ENCODE data around the gene RNF213. TPM values are rescaled to one million over a fixed set of nuclear protein-coding genes. Genes with fewer than 3 reads are reported as not detected.

RNF213 gene
- total RNA-seq: 100 to 1,000 TPM; 546 to 651 TPM

DNA sequence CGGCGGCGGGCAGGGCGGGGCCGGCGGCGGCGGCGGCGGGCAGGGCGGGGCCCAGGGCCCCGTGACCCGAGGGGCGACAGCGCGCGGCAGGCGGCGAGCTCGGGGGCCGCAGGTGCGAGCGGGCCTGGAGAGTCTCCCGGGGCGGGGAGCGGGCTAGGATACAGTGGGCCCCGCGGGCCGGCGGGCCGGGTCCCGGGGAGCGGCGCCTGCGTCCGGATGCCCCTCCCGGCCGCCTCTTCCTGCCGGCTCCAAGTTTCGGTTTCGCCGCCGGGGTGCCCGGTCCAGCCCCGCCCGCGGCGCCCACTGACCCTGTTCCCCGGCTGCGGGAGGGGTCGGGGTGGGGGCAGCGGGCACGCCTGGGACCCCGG lies at the start of gene RNF213:
TSS of gene RNF213 (plus strand) at position 62 of the 368 bp plus-strand sequence. CDS start 2,830 bp downstream, outside the sequence.
- Mint-ChIP-seq H3K4me1 (ENCODE audit: low read depth) (peaks cover 70% of the 10 kb centered on the region), H3K27ac (peak within 1 kb of the TSS; percentile 96), H3K9me3 (no peaks in the 10 kb centered on the region), H3K4me3 (peak within 1 kb of the TSS; percentile 94 to 99), H3K36me3 (ENCODE audit: insufficient read depth in 2 of 2) (peaks cover 16 to 22% of the 10 kb centered on the region in 2 donors), H3K27me3 (ENCODE audit: low read depth) (no peaks in the 10 kb centered on the region)
- ATAC-seq (replicated peaks in 1 of 2) (peak; percentile 30 to 39), DNase-seq (peak; percentile 74 to 76)

DNA sequence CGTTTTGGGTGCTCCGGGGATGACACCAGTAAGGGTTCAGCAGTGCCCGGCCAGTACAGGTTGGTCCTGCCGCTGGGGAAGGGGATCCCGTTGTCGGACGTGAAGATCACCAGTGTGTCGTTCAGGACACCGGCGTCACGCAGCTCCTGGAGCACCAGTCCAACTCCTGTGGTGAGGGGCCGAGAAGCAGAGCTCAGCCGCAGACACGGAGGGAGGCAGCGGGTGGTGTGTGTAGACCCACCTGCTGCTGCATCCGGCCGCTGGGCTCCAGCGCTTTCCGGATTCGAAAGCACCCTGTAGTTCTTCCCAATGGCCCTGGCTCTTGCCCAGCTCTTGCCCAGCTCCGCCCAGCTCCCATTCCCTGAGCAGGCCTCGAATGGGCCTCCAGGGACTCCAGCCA lies 48.5 kb upstream of the RNF213 start:
- Mint-ChIP-seq H3K27ac (no peak overlapping the region), H3K4me1 (ENCODE audit: low read depth) (peaks cover under 1% of the 10 kb centered on the region), H3K9me3 (no peaks in the 10 kb centered on the region), H3K4me3 (no peak overlapping the region), H3K27me3 (ENCODE audit: low read depth) (no peaks in the 10 kb centered on the region), H3K36me3 (ENCODE audit: insufficient read depth in 2 of 2) (peaks cover 8 to 17% of the 10 kb centered on the region in 2 donors)
- DNase-seq (no peak), ATAC-seq (replicated peaks in 1 of 2) (no peak)

DNA sequence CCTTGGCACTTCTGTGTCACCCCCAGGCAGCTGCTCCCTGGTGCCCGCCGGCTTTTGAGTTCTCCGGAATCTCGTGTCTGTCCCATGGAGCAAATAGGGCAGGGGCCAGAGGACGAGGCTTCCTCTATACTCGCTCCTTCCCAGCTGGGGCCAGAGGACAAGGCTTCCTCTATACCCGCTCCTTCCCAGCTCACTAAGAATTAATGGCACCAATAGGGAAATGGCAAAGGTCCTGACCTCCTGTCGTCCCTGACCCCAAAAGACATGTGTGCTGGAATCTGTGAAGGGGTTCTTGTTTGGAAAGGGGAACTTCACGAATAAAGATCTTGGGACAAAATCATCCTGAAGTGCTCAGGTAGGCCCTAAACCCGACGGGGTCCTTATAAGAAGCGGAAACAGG lies 48.1 kb upstream of the RNF213 start:
- ATAC-seq (replicated peaks in 1 of 2) (no peak), DNase-seq (no peak)
- no peaks in the 10 kb centered on the region for H3K9me3 Mint-ChIP-seq
- peaks cover 10 to 21% of the 10 kb centered on the region in 2 donors for H3K36me3 Mint-ChIP-seq (ENCODE audit: insufficient read depth in 2 of 2)
- H3K27me3 Mint-ChIP-seq (ENCODE audit: low read depth): no peaks in the 10 kb centered on the region
- no peak overlapping the region for H3K27ac Mint-ChIP-seq
- H3K4me1 Mint-ChIP-seq (ENCODE audit: low read depth): peaks cover 5% of the 10 kb centered on the region
- no peak overlapping the region for H3K4me3 Mint-ChIP-seq

DNA sequence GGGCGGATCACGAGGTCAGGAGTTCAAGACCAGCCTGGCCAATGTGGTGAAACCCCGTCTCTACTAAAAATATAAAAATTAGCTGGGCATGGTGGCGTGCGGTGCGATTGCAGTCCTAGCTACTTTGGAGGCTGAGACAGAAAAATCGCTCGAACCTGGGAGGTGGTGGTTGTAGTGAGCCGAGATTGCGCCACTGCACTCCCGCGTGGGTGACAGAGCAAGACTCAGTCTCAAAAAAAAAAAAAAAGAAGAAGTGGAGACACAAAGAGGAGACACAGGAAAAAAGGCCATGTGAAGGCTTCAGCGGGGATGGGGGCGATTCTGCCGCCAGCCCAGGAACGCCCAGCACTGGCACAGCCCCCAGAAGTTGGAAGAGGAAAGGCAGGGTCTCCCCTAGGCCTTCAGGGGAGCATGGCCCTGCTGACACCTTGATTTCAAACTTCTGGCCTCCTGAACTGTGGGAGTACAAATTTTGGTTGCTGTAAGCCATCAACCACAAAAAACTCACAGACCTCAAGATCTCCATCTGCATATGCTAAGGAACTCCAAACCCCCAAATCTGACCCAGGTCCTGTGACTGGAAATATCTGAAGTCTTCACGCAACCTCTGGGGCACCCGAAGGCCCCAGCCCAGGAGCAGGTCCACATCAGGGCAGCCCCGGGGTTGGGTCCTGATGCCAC lies 47.5 kb upstream of the RNF213 start:
- H3K36me3 Mint-ChIP-seq (ENCODE audit: insufficient read depth in 2 of 2): peaks cover 11 to 23% of the 10 kb centered on the region in 2 donors
- ATAC-seq (replicated peaks in 1 of 2) (no peak), DNase-seq (no peak)
- no peaks in the 10 kb centered on the region for H3K9me3 Mint-ChIP-seq
- H3K27ac Mint-ChIP-seq: no peak overlapping the region
- peaks cover 11% of the 10 kb centered on the region for H3K4me1 Mint-ChIP-seq (ENCODE audit: low read depth)
- H3K4me3 Mint-ChIP-seq: no peak overlapping the region
- H3K27me3 Mint-ChIP-seq (ENCODE audit: low read depth): no peaks in the 10 kb centered on the region

DNA sequence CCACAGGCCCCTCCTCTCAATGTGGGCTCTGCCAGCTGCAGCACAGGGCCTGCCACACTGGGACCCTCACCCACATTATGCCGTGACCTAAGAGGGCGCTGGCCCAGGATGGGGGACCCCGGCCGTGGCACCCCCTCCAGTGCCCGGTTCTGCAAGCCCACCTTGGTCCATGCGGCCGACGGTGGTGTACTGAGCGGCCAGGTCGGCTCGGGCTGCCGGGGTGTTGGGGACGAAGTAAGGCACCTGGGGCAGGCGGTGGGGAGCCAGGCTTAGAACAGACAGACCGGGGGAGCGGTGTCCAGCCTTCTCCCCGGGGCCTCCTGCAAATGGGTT lies 47.0 kb upstream of the RNF213 start:
- peaks cover 11 to 23% of the 10 kb centered on the region in 2 donors for H3K36me3 Mint-ChIP-seq (ENCODE audit: insufficient read depth in 2 of 2)
- no peaks in the 10 kb centered on the region for H3K27me3 Mint-ChIP-seq (ENCODE audit: low read depth)
- no peak overlapping the region for H3K4me3 Mint-ChIP-seq
- H3K9me3 Mint-ChIP-seq: no peaks in the 10 kb centered on the region
- peaks cover 14% of the 10 kb centered on the region for H3K4me1 Mint-ChIP-seq (ENCODE audit: low read depth)
- no peak for ATAC-seq (replicated peaks in 1 of 2)
- DNase-seq: no peak
- no peak overlapping the region for H3K27ac Mint-ChIP-seq

DNA sequence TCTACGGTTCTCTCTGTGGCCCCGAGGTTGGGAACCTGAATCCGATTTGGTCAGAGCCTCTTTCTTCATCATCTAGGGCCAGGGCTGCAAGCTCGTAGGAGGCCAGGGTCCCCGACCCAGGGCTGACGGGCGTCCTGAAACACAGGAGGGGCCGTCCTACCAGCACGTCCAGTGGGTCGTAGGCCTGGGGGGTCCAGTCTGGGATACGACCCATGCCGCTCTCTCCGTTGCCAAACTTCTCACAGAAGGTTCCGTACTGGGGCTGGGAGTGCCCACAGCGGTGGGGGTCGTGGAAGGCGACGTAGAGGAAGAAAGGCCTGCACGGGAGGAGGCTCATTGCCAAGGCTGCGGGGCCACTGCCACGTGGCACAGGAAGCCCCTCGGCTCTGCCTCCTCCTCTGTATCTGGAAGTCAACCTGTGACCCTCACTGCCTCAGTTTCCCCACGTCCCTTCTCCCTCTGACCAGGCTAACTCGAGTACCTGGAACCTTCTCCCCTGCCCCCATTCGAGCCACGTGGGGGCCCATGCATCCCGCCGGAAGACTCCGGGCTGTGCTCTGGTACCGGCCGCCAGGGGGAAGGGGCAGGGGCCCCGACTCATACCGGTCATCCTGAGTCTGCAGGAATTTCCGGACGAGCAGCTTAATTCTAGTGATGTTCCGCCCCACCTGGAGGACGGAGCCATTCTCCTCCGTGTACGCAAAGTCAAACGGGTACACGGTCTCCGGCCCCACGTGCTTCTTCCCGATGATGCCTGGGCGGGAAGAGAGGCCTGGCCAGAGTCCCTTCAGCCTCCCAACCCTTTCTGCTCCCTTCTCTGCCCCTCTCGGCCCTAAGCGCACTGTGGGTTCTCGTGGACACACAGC lies 46.4 kb upstream of the RNF213 start:
- H3K36me3 Mint-ChIP-seq (ENCODE audit: insufficient read depth in 2 of 2): peaks cover 11 to 27% of the 10 kb centered on the region in 2 donors
- no peak overlapping the region for H3K4me3 Mint-ChIP-seq
- DNase-seq (no peak), ATAC-seq (replicated peaks in 1 of 2) (no peak)
- no peak overlapping the region for H3K27ac Mint-ChIP-seq
- no peaks in the 10 kb centered on the region for H3K9me3 Mint-ChIP-seq
- peaks cover 20% of the 10 kb centered on the region for H3K4me1 Mint-ChIP-seq (ENCODE audit: low read depth)
- H3K27me3 Mint-ChIP-seq (ENCODE audit: low read depth): no peaks in the 10 kb centered on the region

DNA sequence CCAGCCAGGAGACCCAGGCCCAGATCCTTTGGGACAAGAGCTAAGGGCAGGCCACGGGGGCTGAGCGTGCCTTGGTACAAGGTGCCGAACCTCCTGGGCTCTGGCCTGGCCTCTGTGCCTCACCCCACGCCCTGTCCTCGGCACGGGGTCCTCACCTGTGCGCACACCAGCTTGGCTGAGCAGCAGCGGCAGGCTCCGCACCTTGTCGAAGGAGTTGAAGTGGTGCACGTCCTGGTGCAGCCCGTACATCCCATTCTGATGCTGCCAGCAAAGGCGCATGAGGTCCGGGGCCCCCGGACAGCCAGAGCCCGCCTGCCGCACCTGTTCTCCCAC lies 45.8 kb upstream of the RNF213 start:
- Mint-ChIP-seq H3K27ac (no peak overlapping the region), H3K4me1 (ENCODE audit: low read depth) (peaks cover 22% of the 10 kb centered on the region), H3K27me3 (ENCODE audit: low read depth) (no peaks in the 10 kb centered on the region), H3K4me3 (no peak overlapping the region), H3K9me3 (no peaks in the 10 kb centered on the region), H3K36me3 (ENCODE audit: insufficient read depth in 2 of 2) (peaks cover 14 to 28% of the 10 kb centered on the region in 2 donors)
- no peak for ATAC-seq (replicated peaks in 1 of 2)
- no peak for DNase-seq

DNA sequence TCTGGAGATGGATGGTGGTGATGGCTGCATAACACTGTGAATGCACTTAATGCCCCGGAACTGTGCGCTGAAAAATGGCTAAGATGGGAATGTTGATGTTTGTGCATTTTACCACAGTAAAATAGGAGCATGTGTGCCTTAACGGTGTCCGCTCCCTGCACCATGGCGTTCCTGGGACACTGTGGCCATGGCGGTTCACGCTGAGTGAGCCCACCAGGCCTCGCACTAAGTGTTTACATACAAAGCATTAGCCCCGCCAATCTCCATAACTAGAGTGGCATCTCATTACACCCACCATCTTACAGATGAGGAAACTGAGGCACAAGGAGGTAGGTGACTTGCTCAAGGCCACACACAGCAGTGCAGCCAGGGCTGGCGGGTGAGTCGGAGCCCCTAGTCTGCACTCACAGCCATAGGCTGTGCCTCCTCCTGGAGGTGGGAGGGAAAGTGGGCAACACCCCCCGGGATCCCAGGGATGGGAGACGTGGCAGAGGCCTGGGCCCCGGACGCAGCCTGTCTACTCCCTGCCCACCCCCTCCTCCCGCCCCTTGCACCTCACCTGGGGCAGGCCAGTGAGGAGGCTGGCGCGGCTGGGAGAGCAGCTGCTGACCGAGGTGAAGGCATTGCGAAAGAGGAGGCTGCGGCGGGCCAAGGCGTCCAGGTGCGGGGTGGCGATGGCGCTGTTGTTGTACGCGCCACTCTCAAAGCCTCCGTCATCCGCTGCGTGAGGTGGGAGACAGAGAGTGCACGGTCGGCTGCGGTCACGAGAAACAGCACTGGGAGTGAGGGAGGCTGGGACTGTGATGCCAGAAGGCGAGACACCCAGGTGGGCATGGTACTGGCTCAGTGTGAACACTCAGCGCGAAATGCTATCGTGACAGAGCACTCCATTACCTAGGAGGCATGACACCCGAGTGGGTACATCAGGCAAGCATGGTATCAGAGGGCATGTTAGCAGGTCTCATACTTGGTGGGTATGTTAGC lies 43.9 kb upstream of the RNF213 start:
- H3K4me1 Mint-ChIP-seq (ENCODE audit: low read depth): peaks cover 22% of the 10 kb centered on the region
- peaks cover 14 to 27% of the 10 kb centered on the region in 2 donors for H3K36me3 Mint-ChIP-seq (ENCODE audit: insufficient read depth in 2 of 2)
- H3K27me3 Mint-ChIP-seq (ENCODE audit: low read depth): no peaks in the 10 kb centered on the region
- DNase-seq (no peak), ATAC-seq (replicated peaks in 1 of 2) (no peak)
- H3K4me3 Mint-ChIP-seq: no peak overlapping the region
- H3K9me3 Mint-ChIP-seq: no peaks in the 10 kb centered on the region
- H3K27ac Mint-ChIP-seq: no peak overlapping the region

DNA sequence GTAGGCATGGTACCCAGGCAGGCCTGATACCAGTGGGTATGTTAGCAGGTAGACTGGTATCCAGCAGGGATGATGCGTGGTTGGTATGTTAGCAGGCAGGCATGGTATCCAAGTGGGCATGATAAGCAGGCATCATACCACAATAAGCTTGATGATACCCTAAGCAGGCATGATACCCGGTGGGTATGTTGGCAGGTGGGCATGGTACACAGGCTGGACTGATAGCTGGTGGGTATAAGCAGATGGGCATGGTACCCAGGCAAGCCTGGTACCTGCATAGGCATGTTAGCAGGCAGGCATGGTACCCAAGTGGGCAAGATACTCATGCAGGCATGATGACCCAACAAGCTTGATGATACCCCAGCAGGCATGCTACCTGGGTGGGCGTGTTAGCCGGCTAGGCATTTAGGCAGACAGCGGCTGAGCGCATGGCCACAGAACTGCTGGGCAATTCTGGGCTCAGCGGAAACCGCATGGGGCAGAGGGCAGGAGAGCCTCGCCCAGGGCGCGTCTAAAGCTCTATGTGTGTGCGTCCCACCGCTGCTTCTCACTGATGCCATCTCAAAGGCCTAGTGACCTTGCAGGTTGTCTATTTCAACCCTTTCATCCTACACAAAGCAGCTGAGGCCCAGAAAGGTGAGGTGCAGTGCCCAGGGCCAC lies 42.8 kb upstream of the RNF213 start:
- H3K9me3 Mint-ChIP-seq: no peaks in the 10 kb centered on the region
- peaks cover 14 to 27% of the 10 kb centered on the region in 2 donors for H3K36me3 Mint-ChIP-seq (ENCODE audit: insufficient read depth in 2 of 2)
- no peak overlapping the region for H3K27ac Mint-ChIP-seq
- no peak for ATAC-seq (replicated peaks in 1 of 2)
- H3K4me1 Mint-ChIP-seq (ENCODE audit: low read depth): peaks cover 22% of the 10 kb centered on the region
- no peak for DNase-seq
- H3K27me3 Mint-ChIP-seq (ENCODE audit: low read depth): no peaks in the 10 kb centered on the region
- H3K4me3 Mint-ChIP-seq: peak overlapping the region in 1 of 2 donors; percentile 0

DNA sequence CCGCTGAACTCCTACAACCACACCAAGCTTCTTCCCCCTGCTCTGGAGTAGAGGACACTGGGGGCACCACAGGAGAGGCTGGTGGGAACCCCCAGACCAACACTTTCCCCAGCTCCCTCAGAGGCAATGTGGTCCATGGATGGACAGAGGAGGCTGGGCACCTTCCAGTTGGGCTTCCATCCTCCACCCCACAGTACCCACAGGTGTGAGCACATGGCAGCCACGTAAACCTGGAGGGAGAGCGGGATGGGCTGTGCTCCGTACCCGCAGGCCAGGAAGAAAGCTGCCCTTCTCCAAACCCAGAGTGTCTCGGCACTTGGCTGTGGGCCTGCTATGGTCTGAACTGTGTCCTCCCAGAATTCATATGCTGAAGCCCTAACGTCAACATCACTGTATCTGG lies 42.3 kb upstream of the RNF213 start:
- ATAC-seq (replicated peaks in 1 of 2) (no peak), DNase-seq (no peak)
- peak overlapping the region; percentile 81 to 95 for H3K4me3 Mint-ChIP-seq
- peaks cover 22% of the 10 kb centered on the region for H3K4me1 Mint-ChIP-seq (ENCODE audit: low read depth)
- H3K27me3 Mint-ChIP-seq (ENCODE audit: low read depth): no peaks in the 10 kb centered on the region
- H3K27ac Mint-ChIP-seq: peak overlapping the region; percentile 57
- no peaks in the 10 kb centered on the region for H3K9me3 Mint-ChIP-seq
- peaks cover 14 to 25% of the 10 kb centered on the region in 2 donors for H3K36me3 Mint-ChIP-seq (ENCODE audit: insufficient read depth in 2 of 2)

DNA sequence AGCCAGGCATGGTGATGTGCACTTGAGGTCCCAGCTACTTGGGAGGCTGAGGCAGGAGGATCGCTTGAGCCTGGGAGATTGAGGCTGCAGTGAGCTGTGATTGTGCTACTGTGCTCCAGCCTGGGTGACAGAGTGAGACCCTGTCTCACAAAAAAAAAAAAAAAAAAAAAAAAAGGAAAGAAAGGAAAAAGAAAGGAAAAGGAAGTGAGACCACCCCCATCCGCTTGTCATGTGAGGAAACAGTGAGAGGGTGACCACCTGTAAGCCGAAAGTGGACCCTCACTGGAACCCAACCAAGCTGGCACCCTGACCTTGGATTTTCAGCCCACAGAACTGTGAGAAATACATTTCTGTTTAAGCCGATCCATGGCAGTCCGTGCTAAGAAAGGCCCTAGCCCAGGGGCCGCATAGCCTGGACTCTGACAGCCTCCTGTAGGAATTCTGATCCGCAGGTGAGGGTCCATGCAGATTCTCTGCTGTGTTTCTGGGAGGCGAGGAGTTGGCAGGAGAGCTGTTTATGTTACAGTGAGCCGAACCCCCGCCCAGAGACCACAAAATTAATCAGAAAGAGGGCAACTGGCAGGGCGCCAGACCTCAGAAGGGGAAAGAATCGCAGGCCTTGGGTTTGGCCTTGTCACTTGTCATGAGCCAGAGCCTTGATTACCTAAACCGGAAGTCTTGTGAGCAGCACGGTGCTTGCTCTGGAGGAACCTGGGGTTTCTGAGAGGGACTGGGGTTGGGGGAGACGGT lies 41.5 kb upstream of the RNF213 start:
- Mint-ChIP-seq H3K36me3 (ENCODE audit: insufficient read depth in 2 of 2) (peaks cover 14 to 25% of the 10 kb centered on the region in 2 donors), H3K27ac (peak overlapping the region; percentile 57), H3K4me1 (ENCODE audit: low read depth) (peaks cover 27% of the 10 kb centered on the region), H3K27me3 (ENCODE audit: low read depth) (no peaks in the 10 kb centered on the region), H3K9me3 (no peaks in the 10 kb centered on the region), H3K4me3 (peak overlapping the region; percentile 81 to 95)
- DNase-seq: peak; percentile 94 to 95
- ATAC-seq (replicated peaks in 1 of 2): peak; percentile 90 to 92

DNA sequence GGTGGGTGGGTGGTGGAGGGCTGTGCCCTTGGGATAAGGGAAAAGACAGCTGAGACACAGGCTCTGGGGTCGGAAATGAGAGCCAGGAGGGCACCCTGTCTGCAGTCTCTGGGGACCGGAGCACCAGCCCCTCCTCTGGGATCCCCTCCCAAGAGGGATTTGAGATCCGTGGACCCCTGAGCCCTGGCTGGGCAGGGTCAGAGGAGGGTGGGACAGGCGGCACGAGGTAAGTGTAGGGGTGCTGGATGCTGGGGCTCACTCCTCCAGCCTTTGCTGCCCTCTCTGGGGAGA lies 40.9 kb upstream of the RNF213 start:
- Mint-ChIP-seq H3K36me3 (ENCODE audit: insufficient read depth in 2 of 2) (peaks cover 14 to 25% of the 10 kb centered on the region in 2 donors), H3K9me3 (no peaks in the 10 kb centered on the region), H3K27ac (peak overlapping the region; percentile 57), H3K4me1 (ENCODE audit: low read depth) (peaks cover 29% of the 10 kb centered on the region), H3K4me3 (peak overlapping the region; percentile 81 to 95), H3K27me3 (ENCODE audit: low read depth) (no peaks in the 10 kb centered on the region)
- ATAC-seq (replicated peaks in 1 of 2) (peak in 1 of 2 donors; percentile 36), DNase-seq (no peak)

Measured in activated T-cell treated with anti-CD3 and anti-CD28 coated beads, Interleukin-2, amount 50 U/mL, for 72 hours (primary cell).